Putamen (tissue), 1 donor: Measurements from ENCODE around the gene TRIM2.

Experiments
- DNase-seq: peaks from one replicate; pipeline ENCODE4 v3.0.0-alpha.2; 2016; ENCODE audit warnings: low spot score

Gene TRIM2

GRCh38 chr4:153375303-153375702 is 171.1 kb downstream of the TRIM2 start:
- DNase-seq: no peak

GRCh38 chr4:153383131-153383530 is 178.9 kb downstream of the TRIM2 start:
- no peak for DNase-seq

DNA sequence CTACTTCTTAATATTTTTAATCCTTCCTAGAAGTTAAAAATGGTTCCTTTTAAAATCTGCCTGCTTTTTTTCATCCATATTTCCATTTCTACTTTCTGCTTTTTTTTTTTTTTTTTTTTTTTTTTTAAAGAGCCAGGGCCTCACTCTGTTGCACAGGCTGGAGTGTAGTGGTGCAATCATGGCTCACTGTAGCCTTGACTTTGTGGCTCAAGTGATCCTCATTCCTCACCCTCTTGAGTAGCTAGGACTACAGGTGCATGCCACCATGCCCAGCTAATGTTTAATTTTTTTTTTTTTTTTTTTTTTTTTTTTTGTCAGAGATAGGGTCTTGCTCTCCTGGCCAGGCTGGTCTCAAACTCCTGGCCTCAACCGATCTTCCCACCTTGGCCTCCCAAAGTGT is 179.9 kb downstream of the TRIM2 start:
- DNase-seq: no peak

DNA sequence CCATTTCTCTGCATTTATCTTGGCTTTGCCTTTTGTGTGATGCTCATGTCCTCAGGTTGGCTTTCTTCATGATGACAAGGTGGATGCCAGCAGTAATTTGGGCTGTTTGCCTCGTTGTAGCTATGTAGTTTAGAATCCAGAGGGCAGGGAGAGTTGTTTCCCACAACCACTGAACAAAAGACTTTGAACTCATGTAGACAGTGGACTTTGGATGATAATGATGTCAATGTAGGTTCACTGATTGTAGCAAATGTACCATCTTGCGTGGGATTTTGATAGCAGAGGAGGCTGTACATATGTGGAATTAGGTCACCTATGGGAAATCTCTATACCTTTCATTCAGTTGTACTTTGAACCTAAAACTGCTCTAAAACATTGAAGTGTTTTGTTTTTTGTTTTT is 181.5 kb downstream of the TRIM2 start:
- no peak for DNase-seq

DNA sequence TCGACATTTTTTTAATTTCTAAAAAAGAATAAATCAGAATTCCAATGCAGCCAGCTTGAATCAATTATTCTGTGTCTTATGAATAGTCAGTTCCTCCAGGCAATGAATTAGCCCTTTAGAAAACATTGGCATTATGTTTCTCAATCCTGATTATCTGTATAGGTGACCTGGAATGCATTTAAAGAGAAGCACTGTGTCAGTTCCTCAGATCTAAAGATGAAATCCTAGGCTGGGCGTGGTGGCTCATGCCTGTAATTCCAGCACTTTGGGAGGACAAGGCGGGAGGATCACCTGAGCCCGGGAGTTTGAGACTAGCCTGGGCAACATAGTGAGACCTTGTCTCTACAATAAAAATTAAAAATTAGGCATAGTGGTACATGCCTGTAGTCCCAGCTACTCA is 183.7 kb downstream of the TRIM2 start:
- no peak for DNase-seq
